ENCODE results near the gene NFIX.

NFIX gene

DNA sequence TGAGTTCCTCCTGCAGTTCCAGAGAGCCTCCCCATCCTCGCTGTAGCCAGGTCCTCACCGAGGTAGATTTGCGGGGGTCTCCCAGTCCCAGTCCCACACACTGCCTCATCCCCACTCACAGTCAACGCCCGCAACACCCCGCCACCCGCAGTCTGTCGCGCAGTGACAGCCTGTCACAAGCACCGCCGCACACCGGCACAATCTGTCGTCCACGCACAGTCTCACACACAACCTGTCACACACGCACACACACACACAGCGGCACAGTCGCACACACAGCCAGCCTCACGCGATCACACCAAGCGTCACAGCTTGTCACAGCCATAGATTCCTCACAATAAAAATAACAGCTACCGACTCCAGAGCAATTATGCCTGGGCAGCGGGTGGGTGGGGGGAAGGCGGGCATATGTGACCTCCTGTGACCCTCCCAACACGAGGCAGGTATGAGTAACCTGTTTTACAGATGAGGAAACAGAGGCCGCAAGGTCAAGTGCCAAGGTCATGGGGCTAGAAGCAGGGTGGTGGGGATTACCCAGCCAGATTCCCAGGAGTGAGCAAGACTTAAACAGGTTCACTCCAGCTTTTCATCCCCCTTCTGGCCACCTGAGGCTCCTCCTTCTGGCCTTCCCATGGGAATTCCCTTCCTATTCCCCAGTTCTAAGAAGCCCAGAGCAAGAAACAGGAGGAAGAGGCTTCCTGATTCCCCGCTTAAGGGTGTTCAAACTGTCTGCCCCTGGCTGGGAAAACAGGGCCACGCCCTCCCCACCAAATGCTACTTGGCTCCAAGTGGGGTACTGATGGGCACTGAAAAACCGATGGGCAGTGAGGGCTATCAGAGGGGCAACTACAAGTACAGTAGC is 13.9 kb downstream of the NFIX start:
- no peak for DNase-seq (ENCODE audit: low read depth)

DNA sequence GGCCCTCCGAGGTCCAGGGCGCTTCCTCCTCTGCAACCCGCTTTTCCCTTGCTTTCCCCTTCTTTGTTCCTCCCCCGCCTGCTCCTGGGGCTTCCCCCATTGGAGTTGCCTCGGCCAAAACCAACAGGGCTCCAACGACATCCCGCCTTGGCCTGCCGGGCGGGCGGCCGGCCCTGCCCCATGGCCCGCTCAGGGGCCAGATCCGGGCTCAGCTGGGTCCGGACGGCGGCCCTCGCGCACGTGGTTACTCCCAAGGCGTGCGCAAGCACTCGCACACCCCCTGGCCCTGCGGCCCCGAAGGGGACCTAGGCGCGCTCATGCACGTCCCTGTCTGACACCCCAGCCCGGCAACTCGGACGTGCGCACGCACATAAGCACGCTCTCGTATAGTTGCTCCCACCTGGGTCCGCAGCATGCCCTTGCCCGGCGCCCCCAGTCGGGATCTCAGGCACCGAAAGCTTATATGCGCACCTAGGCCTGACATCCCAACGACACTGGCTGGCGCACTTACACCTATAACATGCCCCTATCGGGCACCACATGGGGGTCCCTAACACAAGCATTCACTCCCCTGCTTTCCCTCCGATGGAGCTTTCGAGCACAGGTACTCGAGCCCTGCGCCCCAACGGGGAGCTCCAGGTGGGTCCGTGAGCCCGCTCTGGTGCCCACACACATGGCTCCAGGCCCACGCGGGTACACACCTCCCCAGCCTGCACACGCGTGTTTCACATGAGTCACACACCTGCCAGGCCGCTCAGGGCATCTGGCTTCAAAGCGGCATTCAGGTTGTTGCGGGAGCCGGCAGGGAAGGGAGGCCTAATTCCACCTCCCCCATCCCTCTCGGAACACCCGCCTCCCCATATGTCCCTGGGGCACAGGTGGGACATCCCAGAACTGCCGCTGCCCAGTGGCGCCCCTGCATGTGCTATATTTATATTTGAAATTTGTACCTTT is 15.0 kb downstream of the NFIX start:
- no peak for DNase-seq (ENCODE audit: low read depth)

DNA sequence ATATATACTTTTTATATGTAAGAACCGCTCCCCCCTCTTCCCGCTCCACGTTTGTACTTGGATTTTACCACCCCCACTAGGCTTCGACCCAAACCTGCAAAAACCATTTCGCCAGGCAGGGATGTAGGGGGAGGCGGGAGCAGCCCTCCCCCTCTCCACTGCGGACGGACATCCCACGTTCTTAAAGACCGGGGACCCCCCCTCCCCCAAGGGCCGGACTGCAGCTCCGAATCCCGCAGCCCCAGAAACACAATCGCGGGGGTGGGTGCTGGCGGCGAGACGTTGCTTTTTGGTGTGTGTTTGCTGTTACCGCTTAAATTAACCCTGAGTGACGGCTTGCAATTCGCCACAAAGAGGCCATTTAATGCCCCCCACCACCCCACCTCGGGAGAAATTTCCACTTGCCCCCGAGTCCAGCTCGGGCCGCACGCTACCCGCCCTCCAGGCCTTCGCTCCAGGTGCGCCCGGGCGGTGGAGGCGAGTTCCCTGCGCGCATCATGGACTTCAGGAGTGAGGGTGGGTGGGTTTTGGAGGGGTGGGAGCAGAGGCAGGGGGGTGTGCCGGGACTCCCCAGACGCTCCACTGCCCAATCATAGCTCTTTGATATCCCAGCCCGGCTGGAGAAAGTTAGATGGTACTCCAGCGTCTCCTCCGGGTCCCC is 15.8 kb downstream of the NFIX start:
- no peak for DNase-seq (ENCODE audit: low read depth)

DNA sequence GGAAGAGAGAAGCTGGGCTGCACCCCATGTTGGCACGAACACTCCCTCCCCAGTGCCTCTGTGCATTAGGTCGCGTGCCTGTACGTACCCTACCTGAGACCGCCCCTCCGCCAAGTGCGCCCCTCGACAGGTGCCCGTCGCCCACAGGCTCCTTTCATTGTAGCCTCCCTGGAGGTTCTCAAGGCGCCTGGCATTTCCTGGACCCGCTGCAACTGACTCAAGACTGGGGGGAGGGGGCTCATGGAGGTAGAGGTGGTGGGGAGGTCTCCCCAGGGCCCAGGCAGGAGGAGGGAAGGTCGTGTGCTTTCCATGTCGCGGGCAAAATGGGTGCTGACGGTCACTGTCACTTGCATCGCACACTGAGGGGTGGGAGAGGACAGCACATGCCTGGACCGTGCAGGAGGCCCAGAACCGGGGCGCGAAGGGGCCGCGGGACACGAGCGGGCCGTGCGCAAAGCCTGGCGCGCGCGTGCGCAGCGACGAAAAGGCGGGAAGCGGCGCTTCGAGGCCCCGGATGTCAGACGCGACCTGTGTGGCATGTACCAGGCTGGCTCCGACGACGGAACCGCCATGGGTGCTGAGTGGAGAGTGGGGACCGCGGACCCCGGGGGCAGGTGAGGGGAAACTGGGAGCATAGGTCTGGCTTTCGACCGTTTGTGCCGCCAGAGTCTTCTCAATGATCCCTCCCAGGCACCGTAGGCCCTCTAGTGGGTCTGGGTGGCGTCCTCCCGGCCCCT is 16.5 kb downstream of the NFIX start:
- DNase-seq (ENCODE audit: low read depth): no peak

DNA sequence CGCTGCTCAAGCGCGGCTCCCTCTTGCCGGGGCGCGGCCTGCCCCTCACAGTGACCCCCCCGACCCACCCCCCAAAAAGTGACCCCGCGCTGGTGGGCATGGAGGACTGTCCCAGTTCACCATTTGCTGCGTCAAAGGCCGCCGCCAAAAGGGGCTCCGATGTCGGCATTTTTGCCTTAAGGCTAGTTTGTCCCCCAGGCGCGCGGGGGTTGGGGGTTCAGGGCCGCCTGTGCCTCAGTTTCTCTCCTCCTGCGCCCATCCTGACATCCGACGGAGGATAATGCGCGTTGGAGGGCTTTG is 17.1 kb downstream of the NFIX start:
- no peak for DNase-seq (ENCODE audit: low read depth)

DNA sequence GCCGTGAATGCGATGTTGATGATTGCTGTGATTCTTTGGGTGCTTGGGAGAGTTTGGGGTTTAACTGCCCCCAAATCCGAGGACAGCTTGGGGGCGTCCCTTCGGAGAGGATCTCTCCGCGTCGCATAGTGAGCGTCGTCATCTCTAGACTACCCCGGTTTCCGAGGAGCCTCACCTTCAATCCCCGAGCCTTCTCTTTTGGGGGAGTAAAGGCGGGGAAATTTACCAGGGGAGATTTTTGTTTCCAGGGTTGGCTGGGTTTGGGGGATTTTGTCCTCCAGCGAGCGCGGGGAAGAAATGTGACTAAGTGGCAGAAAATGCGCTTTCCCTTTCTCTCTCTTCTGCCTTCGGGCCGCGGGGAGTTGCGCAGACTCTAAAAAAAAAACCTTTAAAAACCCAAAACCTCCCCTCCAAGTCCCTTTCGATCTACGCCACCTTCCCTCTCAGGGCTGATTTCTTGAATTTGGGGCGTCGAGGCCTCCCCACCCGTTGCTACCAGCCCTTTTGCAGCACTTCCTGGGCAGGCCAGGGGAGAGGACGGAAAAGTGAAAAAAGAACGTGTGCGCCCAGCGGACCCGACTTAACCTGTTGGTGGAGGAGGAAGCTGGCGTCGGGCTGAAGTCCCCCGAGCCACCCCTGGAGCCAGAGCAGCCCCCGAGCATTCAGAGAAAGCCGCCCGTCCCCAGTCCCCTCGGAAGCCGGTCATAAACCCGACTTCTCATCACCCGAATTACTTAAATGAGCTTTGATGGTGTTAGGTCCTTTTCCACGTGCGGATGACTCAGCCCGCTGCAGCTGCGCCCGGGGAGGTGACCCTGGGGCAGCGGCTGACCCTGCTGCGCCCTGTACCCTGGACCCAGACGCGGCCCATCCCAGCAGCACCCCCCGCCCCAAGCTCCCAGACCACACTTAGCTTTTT is 17.7 kb downstream of the NFIX start:
- no peak for DNase-seq (ENCODE audit: low read depth)

DNA sequence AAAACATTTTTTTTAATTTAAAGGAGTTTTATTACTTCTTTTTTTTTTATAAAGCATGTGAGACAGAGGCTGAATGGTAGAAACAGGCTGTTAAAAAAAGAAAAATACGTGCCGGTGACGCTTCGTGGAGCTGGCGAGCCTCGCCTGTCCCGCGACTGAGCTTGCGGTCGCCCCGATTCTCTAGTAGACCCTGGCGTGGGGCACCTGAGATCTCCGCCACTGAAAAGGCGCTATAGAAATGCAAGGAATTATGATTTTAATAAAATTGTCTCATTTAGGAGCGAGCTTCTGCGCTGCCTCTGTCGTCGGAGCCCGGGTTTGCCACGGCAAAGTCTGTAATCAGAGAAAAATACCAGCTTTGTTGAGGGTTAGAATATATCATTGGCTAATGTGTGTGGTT is 18.4 kb downstream of the NFIX start:
- DNase-seq (ENCODE audit: low read depth): no peak

DNA sequence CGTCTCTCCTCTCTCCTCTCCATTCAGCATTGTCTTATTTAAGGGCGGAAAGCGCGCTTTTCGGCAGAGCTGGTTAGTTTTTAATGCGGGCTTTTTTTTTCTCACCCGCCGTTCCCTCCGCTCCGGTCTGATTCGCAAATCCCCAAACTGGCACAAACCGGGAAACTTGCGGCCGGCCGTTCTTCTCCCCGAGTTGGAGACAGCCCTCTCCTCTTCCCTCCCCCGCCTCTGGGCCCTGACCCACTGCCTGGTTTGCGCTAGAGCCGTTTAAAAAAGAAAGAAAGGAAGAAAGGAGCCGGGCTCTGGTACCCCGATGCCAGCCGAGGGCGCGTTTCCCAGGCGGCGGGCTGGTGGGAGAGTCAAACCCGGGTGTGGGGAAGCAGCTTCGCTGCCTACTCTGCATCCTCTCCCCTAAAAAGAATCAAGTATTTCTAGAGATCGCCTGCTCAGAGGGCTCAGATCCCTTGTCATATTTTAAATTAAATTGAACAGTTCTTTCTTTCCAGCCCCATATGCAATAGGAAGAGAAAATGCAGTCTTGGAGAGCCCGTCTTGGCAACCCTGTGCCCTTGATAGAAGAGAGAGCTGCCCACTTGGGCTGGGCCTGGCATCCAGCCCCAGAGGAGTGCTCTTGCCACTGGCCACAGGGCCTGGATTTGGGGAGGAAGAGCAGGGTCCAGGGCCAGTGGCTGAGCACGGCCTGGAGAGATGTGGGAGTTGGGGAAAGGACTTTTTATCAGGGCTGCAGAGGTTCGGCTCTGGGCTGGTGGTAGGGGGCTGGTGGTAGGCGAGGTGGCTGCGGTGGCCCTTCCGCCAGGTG is 19.0 kb downstream of the NFIX start:
- no peak for DNase-seq (ENCODE audit: low read depth)

DNA sequence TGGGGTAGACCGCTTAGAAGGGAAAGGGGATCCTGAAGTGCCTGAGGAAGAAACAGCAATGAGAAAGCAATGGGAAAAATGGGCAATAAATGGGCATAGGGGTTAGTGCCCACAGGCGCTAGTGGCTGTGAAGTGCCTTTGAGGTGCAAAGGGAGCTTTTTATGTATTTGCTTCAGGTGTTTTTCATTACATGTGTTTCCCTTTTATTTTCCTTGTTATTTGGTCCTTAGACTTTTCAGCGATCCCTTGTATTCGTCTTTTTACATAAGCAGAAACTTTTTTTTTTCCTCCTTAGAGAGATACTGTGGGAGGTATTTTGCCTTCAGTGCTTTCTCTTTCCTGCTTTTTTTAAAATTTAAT is 19.6 kb downstream of the NFIX start:
- DNase-seq (ENCODE audit: low read depth): no peak

DNA sequence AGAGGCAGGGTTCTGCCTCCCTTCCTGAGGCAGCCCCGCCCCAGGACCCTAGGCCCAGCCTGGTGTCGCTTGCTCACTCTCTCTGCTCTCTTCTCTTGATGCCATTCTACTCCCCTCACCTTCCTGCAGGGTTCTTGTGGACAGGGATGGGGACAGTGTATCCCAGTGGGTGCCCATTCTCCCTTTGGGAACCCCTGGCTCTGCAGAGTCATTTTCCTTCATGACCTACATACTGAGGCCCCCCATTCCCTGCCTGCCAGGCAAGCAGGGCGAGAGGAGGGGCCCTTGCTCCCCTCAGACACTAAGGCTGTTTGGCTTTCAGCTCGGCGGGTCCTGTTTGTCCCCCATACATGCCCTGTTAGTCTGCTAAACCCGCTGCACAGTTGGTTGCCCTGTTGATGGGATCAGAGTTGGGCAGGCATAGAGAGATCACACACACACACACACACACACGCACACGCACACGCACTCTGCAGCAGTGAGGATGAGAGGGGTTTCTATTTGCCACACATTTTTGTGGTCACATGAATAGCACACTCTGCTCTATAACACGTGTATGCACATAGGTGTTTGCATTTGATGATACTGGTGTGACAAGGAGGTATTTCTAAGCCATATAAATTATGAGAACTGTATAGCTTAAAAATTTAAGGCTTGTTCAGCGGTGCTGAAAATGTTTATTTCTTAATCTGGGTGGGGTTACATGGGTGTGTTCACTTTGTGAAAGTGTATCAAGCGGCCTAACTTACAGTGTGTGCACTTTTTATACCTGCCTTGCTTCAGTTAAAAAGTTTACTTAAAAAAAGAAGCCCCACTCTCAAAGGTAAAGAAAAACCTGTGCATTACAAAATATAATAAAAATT is 20.3 kb downstream of the NFIX start:
- no peak for DNase-seq (ENCODE audit: low read depth)

DNA sequence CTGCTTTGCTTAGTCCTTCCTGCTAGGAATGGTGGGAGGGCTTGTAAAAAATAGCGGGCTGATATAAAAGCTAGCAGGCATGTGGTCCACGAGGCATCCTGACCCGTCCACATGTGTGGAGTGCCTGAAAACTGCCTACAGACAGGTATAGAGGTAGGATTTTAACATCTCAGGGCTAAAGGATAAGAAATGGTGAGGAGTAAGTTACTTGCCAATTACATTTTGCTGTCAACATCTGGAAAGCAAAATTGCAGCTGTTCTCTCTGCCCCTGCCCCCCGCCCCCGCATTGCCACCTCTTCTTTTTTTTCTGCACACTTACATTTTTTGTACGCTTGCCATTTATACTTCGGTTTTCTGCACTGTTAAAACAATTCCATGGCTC is 21.0 kb downstream of the NFIX start:
- DNase-seq (ENCODE audit: low read depth): no peak

DNA sequence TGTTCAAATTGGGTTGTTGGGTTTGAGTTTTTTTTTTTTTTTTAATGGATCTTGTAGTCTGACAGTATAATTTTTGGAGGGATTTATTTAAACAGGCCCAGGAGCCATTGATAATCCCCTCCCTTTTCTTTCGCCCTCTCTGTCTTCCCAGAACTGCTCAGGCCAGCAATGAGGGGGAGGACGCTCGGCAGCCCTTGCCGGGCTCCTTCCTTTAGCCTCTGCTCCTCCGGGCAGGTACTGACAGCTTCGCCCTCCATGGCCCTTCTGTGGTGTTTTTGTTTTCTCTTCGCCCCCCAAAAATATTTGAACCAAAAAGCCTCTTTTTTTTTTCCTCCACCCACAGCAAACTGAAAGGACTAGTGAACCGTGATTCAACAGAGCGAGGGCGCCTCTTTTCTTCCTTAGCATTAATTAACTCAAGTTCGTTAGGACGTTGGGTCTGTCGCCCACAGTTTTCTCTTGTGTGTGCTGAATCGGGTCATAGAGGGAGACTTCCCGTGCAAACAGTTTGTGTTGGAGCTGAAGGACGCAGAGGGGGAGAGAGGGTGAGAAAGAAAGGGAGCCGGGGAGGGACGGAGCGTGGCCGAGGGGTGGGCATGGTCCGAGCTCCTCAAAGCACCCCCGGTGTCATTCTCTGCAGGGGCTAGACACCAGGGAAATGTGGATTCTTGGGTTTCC is 21.5 kb downstream of the NFIX start:
- DNase-seq (ENCODE audit: low read depth): no peak

DNA sequence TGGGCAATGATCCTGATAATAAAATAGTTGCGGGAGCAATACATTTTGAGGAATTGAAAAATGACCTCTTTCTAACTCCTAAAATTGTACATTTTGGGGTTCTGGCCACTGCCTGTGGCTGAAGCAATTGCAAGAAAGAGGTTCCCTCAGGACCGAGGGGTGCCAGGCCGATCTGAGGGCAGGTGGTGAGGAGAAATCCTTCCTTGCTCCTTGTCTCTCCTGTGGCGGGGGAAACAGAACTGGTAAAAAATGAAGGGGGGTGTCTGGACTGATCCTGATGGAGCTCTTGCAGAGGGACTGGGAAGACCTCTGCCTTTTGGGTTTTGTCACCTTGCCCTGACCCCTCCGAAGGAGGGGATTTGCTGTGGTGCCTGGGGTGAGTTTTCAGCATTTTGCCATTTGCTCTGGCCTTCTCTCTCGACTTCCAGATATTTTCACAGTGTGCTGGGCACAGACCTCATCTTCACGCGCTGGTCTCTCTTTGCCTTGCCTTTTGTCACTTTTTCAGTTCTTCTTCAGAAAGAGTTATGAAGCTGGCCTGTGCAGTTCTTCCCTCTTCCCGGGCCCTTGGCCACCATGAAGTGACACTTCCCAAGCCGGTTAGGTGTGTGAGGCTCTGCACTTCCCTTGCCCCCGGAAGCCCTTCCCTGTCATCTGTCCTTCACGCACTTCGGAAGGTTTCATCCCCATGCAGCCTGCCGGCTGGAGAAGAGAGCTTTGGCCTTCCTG is 22.2 kb downstream of the NFIX start:
- no peak for DNase-seq (ENCODE audit: low read depth)

DNA sequence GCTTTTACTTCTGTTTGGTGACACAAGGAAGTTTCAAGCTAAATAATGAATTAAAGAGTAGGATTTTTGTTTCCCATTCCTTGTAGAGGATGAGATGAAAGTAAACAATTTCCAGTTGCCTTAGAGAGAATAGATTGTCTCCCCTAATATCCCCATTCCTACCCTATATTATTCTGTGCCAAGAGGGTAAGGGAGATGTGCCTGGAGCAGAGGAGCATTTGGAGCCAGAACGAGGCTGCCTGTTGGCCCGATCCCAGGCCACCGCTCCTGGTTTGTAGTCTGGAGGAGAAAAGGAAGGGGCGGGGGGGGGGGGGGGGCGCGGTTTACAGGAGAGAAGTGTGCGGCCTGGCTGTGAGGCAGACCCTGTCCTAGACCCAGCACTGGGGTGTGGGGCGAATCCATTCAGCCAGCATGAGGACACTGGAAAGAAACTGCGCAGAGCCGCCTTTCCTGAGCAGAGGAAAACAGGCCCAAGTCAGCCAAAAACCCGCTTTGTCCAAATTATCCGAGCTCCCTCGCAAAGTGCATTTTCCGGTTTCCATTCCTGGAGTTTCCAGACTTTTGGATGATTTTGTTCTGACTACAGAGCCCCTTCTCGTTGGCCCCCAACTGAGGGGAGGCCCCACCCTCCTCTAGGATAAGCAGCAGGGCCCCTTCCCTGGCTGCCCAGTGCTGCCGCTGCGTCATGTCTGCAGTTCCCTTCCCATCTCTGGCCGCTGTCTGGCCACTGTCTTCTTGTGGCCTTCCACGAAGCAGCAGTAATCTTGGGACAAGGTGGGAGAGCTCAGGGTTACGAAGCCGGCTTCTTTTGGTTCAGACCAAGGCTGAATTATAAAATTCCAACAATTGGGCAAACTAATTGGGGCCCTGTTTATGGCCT is 23.0 kb downstream of the NFIX start:
- no peak for DNase-seq (ENCODE audit: low read depth)

DNA sequence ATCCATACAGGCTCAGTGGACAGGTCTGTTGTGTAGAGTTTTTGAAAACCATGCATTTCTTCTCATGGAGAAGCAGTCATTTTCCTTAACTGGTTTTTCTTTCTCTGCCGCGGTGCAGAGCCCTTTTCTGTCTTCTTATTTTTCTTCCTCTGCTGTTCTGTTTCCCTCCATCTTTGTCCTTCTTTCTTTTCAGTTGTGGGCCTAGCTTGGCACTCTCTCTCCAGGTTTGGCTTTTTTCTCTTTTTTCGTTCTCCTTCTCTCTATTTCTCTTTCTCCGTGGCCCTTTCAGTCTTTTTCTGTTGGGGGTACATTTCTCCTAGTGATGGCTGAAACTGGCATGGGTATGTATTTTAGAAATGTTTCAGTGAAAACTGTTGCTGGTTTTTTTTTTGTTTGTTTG is 24.1 kb downstream of the NFIX start:
- no peak for DNase-seq (ENCODE audit: low read depth)

DNA sequence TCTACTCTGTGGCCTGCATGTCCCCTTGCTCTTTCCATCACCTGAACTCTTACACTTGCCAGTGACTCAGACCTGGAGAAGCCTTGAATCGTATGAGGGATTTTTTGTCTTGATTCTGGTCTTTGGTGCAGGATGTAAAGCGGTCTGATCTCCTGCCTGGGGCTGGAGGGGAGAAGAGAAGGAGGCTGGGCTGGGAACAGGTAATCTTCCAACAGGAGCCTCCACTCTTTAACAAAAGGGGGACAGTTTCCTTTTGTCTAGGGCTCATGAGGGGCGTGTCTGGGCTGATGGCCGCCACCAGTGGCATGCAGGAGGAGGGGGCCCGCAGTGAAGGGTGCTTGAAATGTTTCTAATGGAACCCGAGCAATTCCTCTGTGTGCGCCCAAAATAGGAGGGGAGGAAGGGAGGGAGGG is 24.7 kb downstream of the NFIX start:
- no peak for DNase-seq (ENCODE audit: low read depth)

Data from stimulated activated CD8-positive, alpha-beta memory T cell treated with anti-CD3 and anti-CD28 coated beads, Interleukin-12 subunit alpha, Interleukin-12 subunit beta, amount 100 ng/mL, for 1 hour (primary cell).